Coronary artery (tissue), 2 donors: Measurements from ENCODE around the gene CORO2A.
"Not testable (repeated sequence)": the region's sequence is repeated elsewhere in the genome, so short reads cannot be mapped to it uniquely, and the experiment has no call there.

Experiments used
- DNase-seq: peaks from one replicate; pipeline ENCODE4 v3.0.0-alpha.2; 2017; ENCODE audit warnings: low spot score
- H3K27ac ChIP-seq, 2 donors: fragments of 200-600 bp; sonication (generic); one replicate each; pipeline ENCODE4 v1.5.1; 2016 to 2019
- H3K4me3 ChIP-seq: fragments of 200-600 bp; sonication (generic); 2 replicates; pipeline ENCODE4 v1.5.1; 2016; ENCODE audit warnings: mild to moderate bottlenecking, moderate library complexity
- CTCF ChIP-seq: fragments of 200-600 bp; sonication (generic); IDR thresholded peaks from one replicate; pipeline ENCODE4 v1.5.1; 2019; ENCODE audit warnings: antibody characterized with exemption

The CORO2A gene

GRCh38 chr9:98127226-98127625, 65.2 kb downstream of the CORO2A start:
- no peak for TF ChIP-seq CTCF
- Histone ChIP-seq H3K27ac (no peak overlapping the region), H3K4me3 (no peak overlapping the region)
- no peak for DNase-seq

GRCh38 chr9:98124637-98125426, 67.6 kb downstream of the CORO2A start:
- H3K4me3 ChIP-seq: no peak overlapping the region
- H3K27ac ChIP-seq: no peak overlapping the region
- no peak for DNase-seq
- no peak for TF ChIP-seq CTCF

- not testable (repeated sequence) for DNase-seq, H3K4me3 ChIP-seq, H3K27ac ChIP-seq
Observed at GRCh38 chr9:98124091-98124490, 68.3 kb downstream of the CORO2A start.

- DNase-seq: no peak
- H3K4me3 ChIP-seq: no peak overlapping the region
- TF ChIP-seq CTCF: no peak
- no peak overlapping the region for H3K27ac ChIP-seq
Observed at GRCh38 chr9:98121058-98121457, 71.4 kb downstream of the CORO2A start.

- no peak for DNase-seq
- H3K27ac ChIP-seq: peak overlapping the region in 1 of 2 donors; percentile 50
- H3K4me3 ChIP-seq: no peak overlapping the region
- no peak for TF ChIP-seq CTCF
Observed at GRCh38 chr9:98120476-98120875, 72.0 kb downstream of the CORO2A start.

- Histone ChIP-seq H3K27ac (peak within 1 kb of the TSS; percentile 38 to 77), H3K4me3 (peak within 1 kb of the TSS; percentile 73)
- no peak for TF ChIP-seq CTCF
- DNase-seq: no peak
Observed at GRCh38 chr9:98118640-98119601, 73.5 kb downstream of the CORO2A start, which contains the start of gene TRIM14. TRIM14 (minus strand) TSS chr9:98119222; CDS start chr9:98119188, 34 bp downstream.

GRCh38 chr9:98117984-98118639, 74.3 kb downstream of the CORO2A start:
- Histone ChIP-seq H3K27ac (peak overlapping the region; percentile 38 to 77), H3K4me3 (peak overlapping the region; percentile 73)
- no peak for DNase-seq
- no peak for TF ChIP-seq CTCF

GRCh38 chr9:98117097-98117496, 75.3 kb downstream of the CORO2A start:
- not testable (repeated sequence) for H3K27ac ChIP-seq, DNase-seq, H3K4me3 ChIP-seq
